ENCODE results near the gene SYNC. TPM values are rescaled to one million over a fixed set of nuclear protein-coding genes. Genes with fewer than 3 reads are reported as not detected.
A peak's percentile ranks its signal among the peaks of the same experiment; 100 is the strongest.

The SYNC gene
- total and polyA plus RNA-seq, 9 of the 15 experiments (the other 6 are each of a cell fraction or from before 2014, with no cell fraction given), result 0.49 to 1.1 (median 0.87) TPM

DNA sequence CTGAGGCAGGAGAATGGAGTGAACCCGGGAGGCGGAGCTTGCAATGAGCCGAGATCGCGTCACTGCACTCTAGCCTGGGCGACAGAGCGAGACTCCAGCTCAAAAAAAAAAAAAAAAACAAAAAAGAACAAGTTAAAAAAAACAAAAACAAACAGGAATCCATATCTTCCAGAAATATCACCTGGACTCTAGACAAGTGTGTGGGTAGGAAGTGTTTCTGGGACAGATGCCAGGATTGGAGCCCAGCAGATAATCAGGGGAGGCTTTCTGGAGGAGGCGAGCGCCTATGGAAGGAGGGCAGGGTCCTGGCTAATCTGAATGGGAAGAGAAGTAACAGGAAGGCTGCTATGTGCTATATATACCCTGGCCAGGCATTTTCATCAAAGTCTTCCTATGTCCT lies 43.6 kb upstream of the SYNC start (continued):
- TF ChIP-seq ILF3 (IDR thresholded peaks at IDR 0.05; ENCODE audit: borderline replicate concordance) (no peak), SMARCA4 (IDR thresholded peaks at IDR 0.05) (peak; percentile 40; the same call in 1 of the 2 replicates), FIP1L1 (IDR thresholded peaks at IDR 0.05; ENCODE audit: low read depth, low read length, poor library complexity, severe bottlenecking) (no peak), RCOR1 (IDR thresholded peaks at IDR 0.05; ENCODE audit: borderline replicate concordance in 1 of 2, low read depth in 2 of 2, low read length in 2 of 2) (peak in 1 of 2 experiments; percentile 78; a peak in 2 of 4 replicates), FUS (optimal IDR thresholded peaks at IDR 0.05; ENCODE audit: low read depth, low read length) (no peak), NCOA4 (IDR thresholded peaks at IDR 0.05; ENCODE audit: partially characterized antibody) (no peak), NBN (IDR thresholded peaks at IDR 0.05; ENCODE audit: low read depth) (peak; percentile 59; the same call in 1 of the 2 replicates), ZBTB1 (CRISPR knock-in tag; IDR thresholded peaks at IDR 0.05; ENCODE audit: borderline replicate concordance, low read depth) (no peak), ARNT (IDR thresholded peaks at IDR 0.05) (no peak), BCOR (IDR thresholded peaks at IDR 0.05) (peak; percentile 72), ZNF561 (CRISPR knock-in tag; conservative IDR thresholded peaks at IDR 0.05) (no peak), BRCA1 (IDR thresholded peaks at IDR 0.05) (no peak), BRCA1 (CRISPR knock-in tag; IDR thresholded peaks at IDR 0.05) (no peak), SMARCA5 (IDR thresholded peaks at IDR 0.05) (peak; percentile 77), ATF7 (IDR thresholded peaks at IDR 0.05) (peak; percentile 47), DPF2 (IDR thresholded peaks at IDR 0.05) (peak; percentile 59), PCBP2 (IDR thresholded peaks at IDR 0.05; ENCODE audit: low read depth, low read length, poor library complexity, severe bottlenecking) (no peak), ZFX (CRISPR knock-in tag; IDR thresholded peaks at IDR 0.05) (no peak), TRIM24 (IDR thresholded peaks at IDR 0.05) (no peak), RBM25 (IDR thresholded peaks at IDR 0.05; ENCODE audit: low read depth, low read length, severe bottlenecking) (peak; percentile 60), SPI1 (IDR thresholded peaks at IDR 0.05; ENCODE audit: borderline replicate concordance, low read depth, low read length) (0 out of 2 replicates have a peak, but pooled peaks have one; percentile 12), ZNF384 (IDR thresholded peaks at IDR 0.05; ENCODE audit: low read depth, low read length) (peak; percentile 40; the same call in 1 of the 2 replicates)
- TF ChIP-seq, protein P1, sequence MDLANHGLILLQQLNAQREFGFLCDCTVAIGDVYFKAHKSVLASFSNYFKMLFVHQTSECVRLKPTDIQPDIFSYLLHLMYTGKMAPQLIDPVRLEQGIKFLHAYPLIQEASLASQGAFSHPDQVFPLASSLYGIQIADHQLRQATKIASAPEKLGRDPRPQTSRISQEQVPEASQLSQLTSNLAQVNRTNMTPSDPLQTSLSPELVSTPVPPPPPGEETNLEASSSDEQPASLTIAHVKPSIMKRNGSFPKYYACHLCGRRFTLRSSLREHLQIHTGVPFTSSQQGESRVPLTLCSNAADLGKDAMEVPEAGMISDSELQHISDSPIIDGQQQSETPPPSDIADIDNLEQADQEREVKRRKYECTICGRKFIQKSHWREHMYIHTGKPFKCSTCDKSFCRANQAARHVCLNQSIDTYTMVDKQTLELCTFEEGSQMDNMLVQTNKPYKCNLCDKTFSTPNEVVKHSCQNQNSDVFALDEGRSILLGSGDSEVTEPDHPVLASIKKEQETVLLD (IDR thresholded peaks at IDR 0.05), result no peak
- TF ChIP-seq, protein P2, sequence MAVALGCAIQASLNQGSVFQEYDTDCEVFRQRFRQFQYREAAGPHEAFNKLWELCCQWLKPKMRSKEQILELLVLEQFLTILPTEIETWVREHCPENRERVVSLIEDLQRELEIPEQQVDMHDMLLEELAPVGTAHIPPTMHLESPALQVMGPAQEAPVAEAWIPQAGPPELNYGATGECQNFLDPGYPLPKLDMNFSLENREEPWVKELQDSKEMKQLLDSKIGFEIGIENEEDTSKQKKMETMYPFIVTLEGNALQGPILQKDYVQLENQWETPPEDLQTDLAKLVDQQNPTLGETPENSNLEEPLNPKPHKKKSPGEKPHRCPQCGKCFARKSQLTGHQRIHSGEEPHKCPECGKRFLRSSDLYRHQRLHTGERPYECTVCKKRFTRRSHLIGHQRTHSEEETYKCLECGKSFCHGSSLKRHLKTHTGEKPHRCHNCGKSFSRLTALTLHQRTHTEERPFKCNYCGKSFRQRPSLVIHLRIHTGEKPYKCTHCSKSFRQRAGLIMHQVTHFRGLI (CRISPR knock-in tag; IDR thresholded peaks at IDR 0.05), result no peak
- TF ChIP-seq, protein P3, sequence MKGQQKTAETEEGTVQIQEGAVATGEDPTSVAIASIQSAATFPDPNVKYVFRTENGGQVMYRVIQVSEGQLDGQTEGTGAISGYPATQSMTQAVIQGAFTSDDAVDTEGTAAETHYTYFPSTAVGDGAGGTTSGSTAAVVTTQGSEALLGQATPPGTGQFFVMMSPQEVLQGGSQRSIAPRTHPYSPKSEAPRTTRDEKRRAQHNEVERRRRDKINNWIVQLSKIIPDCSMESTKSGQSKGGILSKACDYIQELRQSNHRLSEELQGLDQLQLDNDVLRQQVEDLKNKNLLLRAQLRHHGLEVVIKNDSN (CRISPR knock-in tag; IDR thresholded peaks at IDR 0.05), result no peak

Data from K562 (cell line).